DMS153 treated with DMSO at 0.1 percent for 48 hours (cell line): ENCODE measurements around the gene CDC45.

ENCODE experiments used
- DNase-seq: peaks from one replicate; lab custom pipeline; 2025; ENCODE audit not compliant: unreplicated experiment; lab: John Stamatoyannopoulos, UW

Gene CDC45

GRCh38 chr22:19555651-19556050 lies 75.9 kb downstream of the CDC45 start:
- DNase-seq: no peak

- DNase-seq: no peak
Observed at GRCh38 chr22:19556963-19557545, 77.3 kb downstream of the CDC45 start.

GRCh38 chr22:19559324-19559811 lies 79.6 kb downstream of the CDC45 start:
- DNase-seq: no peak

GRCh38 chr22:19559956-19560355 lies 80.2 kb downstream of the CDC45 start:
- DNase-seq: no peak

GRCh38 chr22:19565382-19566278 lies 85.9 kb downstream of the CDC45 start:
- peak; percentile 31 for DNase-seq

- DNase-seq: peak; percentile 7
Observed at GRCh38 chr22:19566279-19567156, 86.8 kb downstream of the CDC45 start.

GRCh38 chr22:19567157-19568009 lies 87.7 kb downstream of the CDC45 start:
- no peak for DNase-seq

GRCh38 chr22:19568337-19569275 lies 88.9 kb downstream of the CDC45 start:
- DNase-seq: peak; percentile 35

- DNase-seq: no peak
Observed at GRCh38 chr22:19569276-19569640, 89.5 kb downstream of the CDC45 start.

GRCh38 chr22:19569976-19570375 lies 90.3 kb downstream of the CDC45 start:
- DNase-seq: no peak
